LNCAP (cell line): ENCODE results near the gene TMEM203.

Experiments
- CTCF ChIP-seq: fragments of 450-650 bp; IDR thresholded peaks from 2 replicates; pipeline ENCODE4 v1.5.1; 2017; ENCODE audit warnings: mild to moderate bottlenecking

TMEM203 gene

GRCh38 chr9:137181680-137182079 is 23.8 kb downstream of the TMEM203 start:
- no peak for TF ChIP-seq CTCF

- no peak for TF ChIP-seq CTCF
Measured at GRCh38 chr9:137180491-137180890, 25.0 kb downstream of the TMEM203 start.

- no peak for TF ChIP-seq CTCF
Measured at GRCh38 chr9:137179761-137180160, 25.7 kb downstream of the TMEM203 start.

- TF ChIP-seq CTCF = no peak
Measured at GRCh38 chr9:137178939-137179630, 26.4 kb downstream of the TMEM203 start.

- no peak for TF ChIP-seq CTCF
Measured at GRCh38 chr9:137178201-137178938, 27.1 kb downstream of the TMEM203 start.

GRCh38 chr9:137176302-137177182 is 28.9 kb downstream of the TMEM203 start:
- TF ChIP-seq CTCF = peak; percentile 77

GRCh38 chr9:137175345-137175961 is 30.0 kb downstream of the TMEM203 start:
- TF ChIP-seq CTCF = no peak
